ENCODE data around the gene RTN4RL1.

The RTN4RL1 gene

DNA sequence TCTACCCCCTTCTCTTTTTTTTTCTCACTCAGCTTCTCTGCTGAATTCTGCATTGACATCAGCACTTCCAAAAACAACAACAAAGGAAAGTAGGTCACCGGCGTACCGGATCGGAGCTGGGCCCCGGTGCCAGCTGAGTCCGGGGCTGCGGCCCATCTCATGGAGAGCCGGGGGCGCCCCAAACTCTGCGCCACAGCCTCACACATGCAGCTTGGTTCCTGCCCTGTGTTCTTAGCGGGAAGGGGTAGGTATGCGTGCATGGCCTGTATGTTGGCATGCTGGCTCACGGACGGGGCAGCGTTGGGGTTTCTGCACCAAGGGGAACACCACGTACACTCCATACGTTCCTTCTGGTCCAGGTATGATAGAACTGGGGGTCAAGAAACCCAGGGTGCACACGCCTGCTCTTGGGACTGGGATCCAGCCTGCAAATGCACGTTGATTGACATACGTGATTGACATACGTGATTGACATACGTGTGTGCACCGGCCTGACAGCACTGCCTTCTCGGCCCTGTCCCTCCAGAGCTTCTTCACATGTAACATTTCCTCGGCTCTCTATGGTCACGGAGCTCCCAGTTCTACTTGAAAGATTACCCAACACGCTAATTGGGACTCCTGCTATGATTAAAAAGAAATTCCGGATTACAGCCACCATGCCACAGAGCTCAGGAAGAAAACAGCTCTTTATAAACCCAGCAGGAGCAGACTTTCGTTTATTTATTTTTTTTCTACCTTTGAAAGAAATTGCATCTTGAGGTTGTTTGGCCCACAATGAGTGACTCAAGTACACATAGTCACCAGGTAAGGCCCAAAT lies 106.6 kb downstream of the RTN4RL1 start:
- no peaks in the 10 kb centered on the region for H3K27me3 ChIP-seq
- no peak overlapping the region for H3K9ac ChIP-seq
- H4K20me1 ChIP-seq, result no peaks in the 10 kb centered on the region
- no peaks in the 10 kb centered on the region for H3K9me3 ChIP-seq (replicated peaks in 1 of 11)
- H3K27ac ChIP-seq, result no peak overlapping the region
- peak overlapping the region in 1 of 11 experiments; percentile 32; a peak in 1 of 22 replicates for H3K4me2 ChIP-seq
- H3K36me3 ChIP-seq, result no peaks in the 10 kb centered on the region
- no peak overlapping the region for H3K4me3 ChIP-seq
- TF ChIP-seq Cebpa-rat (IDR thresholded peaks at IDR 0.05), result no peak
- peaks cover 5 to 30% (median 20%) of the 10 kb centered on the region in 10 experiments; a peak in 19 of 20 replicates for H3K4me1 ChIP-seq

GRCh38 chr17:1916963-1917715 lies 108.0 kb downstream of the RTN4RL1 start:
- Histone ChIP-seq H3K4me3 (no peak overlapping the region), H3K9ac (no peak overlapping the region), H3K27me3 (no peaks in the 10 kb centered on the region), H3K9me3 (replicated peaks in 1 of 11) (no peaks in the 10 kb centered on the region), H3K4me2 (peak overlapping the region in 2 of 11 experiments; percentile 9 to 32; a peak in 2 of 22 replicates), H3K27ac (no peak overlapping the region), H3K36me3 (no peaks in the 10 kb centered on the region), H4K20me1 (no peaks in the 10 kb centered on the region), H3K4me1 (peaks cover 5 to 30% (median 20%) of the 10 kb centered on the region in 10 experiments; a peak in 19 of 20 replicates)
- no peak for TF ChIP-seq Cebpa-rat (IDR thresholded peaks at IDR 0.05)

- H4K20me1 ChIP-seq, result no peaks in the 10 kb centered on the region
- H3K36me3 ChIP-seq, result no peaks in the 10 kb centered on the region
- TF ChIP-seq Cebpa-rat (IDR thresholded peaks at IDR 0.05), result no peak
- no peak overlapping the region for H3K27ac ChIP-seq
- H3K9me3 ChIP-seq (replicated peaks in 1 of 11), result no peaks in the 10 kb centered on the region
- peak overlapping the region in 10 of 11 experiments; percentile 4 to 55 (median 44); a peak in 14 of 22 replicates for H3K4me2 ChIP-seq
- H3K4me1 ChIP-seq, result peaks cover 5 to 30% (median 20%) of the 10 kb centered on the region in 10 experiments; a peak in 19 of 20 replicates
- no peak overlapping the region for H3K9ac ChIP-seq
- no peak overlapping the region for H3K4me3 ChIP-seq
- H3K27me3 ChIP-seq, result no peaks in the 10 kb centered on the region
Measured at GRCh38 chr17:1916316-1916715, 108.8 kb downstream of the RTN4RL1 start.

DNA sequence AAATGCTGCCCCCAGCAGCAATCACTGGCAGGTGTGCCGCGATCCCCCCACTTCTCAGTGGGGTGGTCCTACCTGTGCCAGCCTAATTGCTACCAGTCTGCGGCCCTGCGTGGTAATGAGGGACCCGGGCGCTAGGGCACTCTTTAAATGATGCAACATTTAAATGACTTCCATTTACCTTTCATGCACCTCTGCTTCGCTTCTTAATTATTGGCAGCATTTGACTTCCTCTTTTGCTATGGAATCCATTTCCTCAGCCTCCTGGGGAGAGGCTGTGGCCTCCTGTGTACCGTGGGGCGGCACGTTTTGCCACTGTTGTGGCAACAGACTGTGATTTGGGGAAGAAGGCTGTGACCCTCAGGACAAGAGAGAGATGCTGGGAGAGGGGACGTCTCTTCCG lies 109.2 kb downstream of the RTN4RL1 start:
- Histone ChIP-seq H4K20me1 (no peaks in the 10 kb centered on the region), H3K4me2 (peak overlapping the region in 10 of 11 experiments; percentile 4 to 55 (median 44); a peak in 16 of 22 replicates), H3K27ac (no peak overlapping the region), H3K4me3 (no peak overlapping the region), H3K9ac (no peak overlapping the region), H3K9me3 (replicated peaks in 1 of 11) (no peaks in the 10 kb centered on the region), H3K36me3 (no peaks in the 10 kb centered on the region), H3K27me3 (no peaks in the 10 kb centered on the region), H3K4me1 (peaks cover 5 to 30% (median 20%) of the 10 kb centered on the region in 10 experiments; a peak in 19 of 20 replicates)
- TF ChIP-seq Cebpa-rat (IDR thresholded peaks at IDR 0.05), result peak in 2 of 11 experiments; percentile 10 to 53; a peak in 1 of 22 replicates

DNA sequence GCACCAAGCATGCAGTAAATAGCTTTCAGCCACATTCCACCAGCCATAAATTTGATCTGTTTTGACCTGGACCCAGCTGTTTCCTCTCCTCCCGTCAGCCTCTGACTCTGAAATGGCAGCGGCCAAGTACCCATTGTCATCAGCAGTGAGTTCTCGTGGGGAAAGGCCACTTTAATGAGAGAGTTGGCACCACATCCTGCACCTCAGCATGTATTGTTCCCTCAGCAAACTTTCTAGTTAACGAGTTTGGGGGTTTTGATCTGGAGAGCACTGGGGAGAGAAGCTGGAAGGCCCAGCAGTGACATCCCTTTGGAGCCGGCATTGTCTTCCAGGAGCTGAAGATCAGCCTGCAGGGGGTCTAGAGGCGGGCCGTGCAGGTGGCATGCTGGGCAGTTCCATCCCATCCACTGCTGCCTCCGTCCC lies 110.5 kb downstream of the RTN4RL1 start:
- Histone ChIP-seq H3K27me3 (peaks cover 0 to 6% (median 0%) of the 10 kb centered on the region in 11 experiments; a peak in 3 of 22 replicates), H3K36me3 (no peaks in the 10 kb centered on the region), H3K9me3 (replicated peaks in 1 of 11) (no peaks in the 10 kb centered on the region), H3K9ac (no peak overlapping the region), H3K27ac (no peak overlapping the region), H3K4me1 (peaks cover 5 to 30% (median 20%) of the 10 kb centered on the region in 10 experiments; a peak in 19 of 20 replicates), H3K4me2 (peak overlapping the region in 7 of 11 experiments; percentile 4 to 45 (median 25); a peak in 8 of 22 replicates), H4K20me1 (no peaks in the 10 kb centered on the region), H3K4me3 (no peak overlapping the region)
- no peak for TF ChIP-seq Cebpa-rat (IDR thresholded peaks at IDR 0.05)

- Histone ChIP-seq H3K36me3 (no peaks in the 10 kb centered on the region), H3K27me3 (peaks cover under 1 to 12% (median 5%) of the 10 kb centered on the region in 11 experiments; a peak in 19 of 22 replicates), H3K4me2 (no peak overlapping the region), H3K4me1 (peaks cover 5 to 35% (median 20%) of the 10 kb centered on the region in 10 experiments; a peak in 19 of 20 replicates), H3K27ac (no peak overlapping the region), H3K4me3 (no peak overlapping the region), H3K9ac (no peak overlapping the region), H4K20me1 (no peaks in the 10 kb centered on the region), H3K9me3 (replicated peaks in 1 of 11) (no peaks in the 10 kb centered on the region)
- TF ChIP-seq Cebpa-rat (IDR thresholded peaks at IDR 0.05), result no peak
Measured at GRCh38 chr17:1913702-1914101, 111.4 kb downstream of the RTN4RL1 start.

DNA sequence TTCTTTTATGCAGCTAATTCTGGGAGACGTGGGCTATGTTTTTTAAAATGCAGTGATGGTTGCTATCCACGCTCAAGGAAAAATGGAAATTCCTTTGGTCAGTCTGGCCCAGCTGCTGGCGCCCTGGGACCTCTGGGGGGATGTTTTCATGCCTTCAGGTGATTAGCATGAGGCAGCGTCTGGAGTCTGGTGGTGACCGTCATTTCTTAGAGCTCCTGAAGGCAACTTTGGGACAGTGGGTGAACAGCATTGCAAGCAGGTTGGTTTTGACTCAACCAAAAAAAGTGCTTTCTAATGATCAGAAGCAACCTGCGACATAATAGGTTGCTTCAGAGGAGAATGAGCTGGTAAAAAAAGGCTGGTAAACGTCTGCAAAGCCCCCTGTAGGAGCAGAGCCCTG lies 113.0 kb downstream of the RTN4RL1 start:
- peaks cover 0 to 8% (median 0%) of the 10 kb centered on the region in 11 experiments; a peak in 1 of 22 replicates for H4K20me1 ChIP-seq
- H3K4me2 ChIP-seq, result no peak overlapping the region
- TF ChIP-seq Cebpa-rat (IDR thresholded peaks at IDR 0.05), result no peak
- H3K4me1 ChIP-seq, result peaks cover 13 to 43% (median 31%) of the 10 kb centered on the region in 10 experiments
- no peaks in the 10 kb centered on the region for H3K36me3 ChIP-seq
- H3K4me3 ChIP-seq, result no peak overlapping the region
- H3K9ac ChIP-seq, result no peak overlapping the region
- peaks cover 16 to 27% (median 20%) of the 10 kb centered on the region in 11 experiments for H3K27me3 ChIP-seq
- no peak overlapping the region for H3K27ac ChIP-seq
- no peaks in the 10 kb centered on the region for H3K9me3 ChIP-seq (replicated peaks in 1 of 11)

- Histone ChIP-seq H3K4me2 (no peak overlapping the region), H3K4me3 (no peak overlapping the region), H3K36me3 (no peaks in the 10 kb centered on the region), H3K9ac (no peak overlapping the region), H3K4me1 (peaks cover 9 to 25% (median 18%) of the 10 kb centered on the region in 10 experiments; a peak in 19 of 20 replicates), H3K27me3 (peaks cover 23 to 42% (median 27%) of the 10 kb centered on the region in 11 experiments), H3K27ac (no peak overlapping the region), H4K20me1 (peaks cover 0 to 8% (median 0%) of the 10 kb centered on the region in 11 experiments; a peak in 1 of 22 replicates), H3K9me3 (replicated peaks in 1 of 11) (no peaks in the 10 kb centered on the region)
- no peak for TF ChIP-seq Cebpa-rat (IDR thresholded peaks at IDR 0.05)
Measured at GRCh38 chr17:1909985-1910384, 115.1 kb downstream of the RTN4RL1 start.

All from BLaER1 treated with 17β-estradiol and CSF1 and Interleukin-3, amounts not matched to agents 10 nM and 100 nM (cell line).